OCI-LY1 (cell line): ENCODE data around the gene BPIFB2.

Experiments used
- CTCF ChIP-seq: fragments of 200-600 bp; sonication (generic), shearing (Covaris generic); IDR thresholded peaks from 2 replicates; pipeline ENCODE4 v1.5.1; 2017; ENCODE audit warnings: mild to moderate bottlenecking, antibody characterized with exemption, low read length, moderate library complexity, mixed read lengths
- EZH2 ChIP-seq: fragments of 200-600 bp; sonication (generic), shearing (Covaris generic); IDR thresholded peaks from 2 replicates; pipeline ENCODE4 v1.8.0; 2017; ENCODE audit warnings: borderline replicate concordance, mixed run types, mild to moderate bottlenecking, antibody characterized with exemption, low read length, moderate library complexity, mixed read lengths

- no peak for TF ChIP-seq CTCF
- TF ChIP-seq EZH2: no peak
Observed at GRCh38 chr20:33030569-33030968, 23.1 kb downstream of the BPIFB2 start.
